ENCODE data around the gene POU2F1.

- TF ChIP-seq CTCF (IDR thresholded peaks at IDR 0.05) (no peak), EZH2phosphoT487 (IDR thresholded peaks at IDR 0.05) (no peak), EZH2 (IDR thresholded peaks at IDR 0.05) (no peak)
Measured at GRCh38 chr1:167262836-167263235, 42.1 kb downstream of the POU2F1 start.

Measured in neural progenitor cell (in vitro differentiated cells).